ENCODE measurements around the gene CEP43. TPM values are rescaled to one million over a fixed set of nuclear protein-coding genes. Genes with fewer than 3 reads are reported as not detected.

CEP43 gene
- polyA plus RNA-seq, 2 of the 4 experiments (the other 2 are of a cell fraction), result 12.1 to 19.6 TPM

DNA sequence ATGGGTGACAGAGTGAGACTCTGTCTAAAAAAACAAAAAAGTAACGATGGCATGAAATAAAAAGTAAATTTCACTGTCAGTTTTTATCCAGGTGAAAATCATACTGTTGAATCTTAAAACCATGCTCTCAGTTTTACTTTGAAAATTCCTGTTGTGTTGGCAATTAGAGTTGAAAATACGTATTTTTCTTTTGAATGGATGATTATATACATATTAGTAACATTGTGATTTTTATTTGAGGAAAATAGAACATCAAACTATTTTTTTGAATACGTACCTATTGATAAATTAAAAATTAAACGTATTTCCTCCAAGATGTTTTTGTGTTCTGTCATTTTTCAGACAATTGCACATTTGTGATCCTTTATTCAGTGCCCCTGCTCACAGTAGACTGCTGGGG lies 14.7 kb downstream of the CEP43 start:
- CTCF ChIA-PET, result no interaction called here

DNA sequence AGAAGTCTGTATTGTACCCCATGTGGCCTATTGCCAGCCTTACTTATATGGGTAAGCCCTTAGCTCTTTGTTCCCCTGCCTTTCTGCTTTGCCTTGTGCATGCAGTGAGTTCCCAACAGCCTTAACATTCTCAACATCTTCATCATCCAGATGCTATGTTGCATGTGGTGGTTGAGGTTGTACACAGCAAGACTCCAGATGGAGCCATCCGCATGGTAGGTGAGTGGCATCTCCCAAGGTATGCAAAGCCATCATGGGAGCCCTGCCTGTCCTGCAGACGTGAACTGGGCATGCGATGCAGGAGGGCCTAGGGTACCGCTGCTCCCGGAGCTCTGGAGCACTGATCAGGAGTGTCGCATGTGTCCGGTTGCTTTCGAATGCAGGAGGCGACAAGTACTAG lies 16.1 kb downstream of the CEP43 start:
- no peak for DNase-seq (ENCODE audit: low read depth in 1 of 2, low spot score in 1 of 2)
- H3K27ac ChIP-seq, result no peak overlapping the region
- POLR2A ChIA-PET, result no interaction called here
- CTCF ChIA-PET, result no interaction called here
- TF ChIP-seq, protein P1, sequence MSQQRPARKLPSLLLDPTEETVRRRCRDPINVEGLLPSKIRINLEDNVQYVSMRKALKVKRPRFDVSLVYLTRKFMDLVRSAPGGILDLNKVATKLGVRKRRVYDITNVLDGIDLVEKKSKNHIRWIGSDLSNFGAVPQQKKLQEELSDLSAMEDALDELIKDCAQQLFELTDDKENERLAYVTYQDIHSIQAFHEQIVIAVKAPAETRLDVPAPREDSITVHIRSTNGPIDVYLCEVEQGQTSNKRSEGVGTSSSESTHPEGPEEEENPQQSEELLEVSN (IDR thresholded peaks at IDR 0.05; ENCODE audit: borderline replicate concordance, low read depth), result no peak
- no peak for TF ChIP-seq RARB (CRISPR knock-in tag; IDR thresholded peaks at IDR 0.05)
- TF ChIP-seq POLR2A (IDR thresholded peaks at IDR 0.05; ENCODE audit: low read length), result no peak
- no peak for TF ChIP-seq FOSL2 (IDR thresholded peaks at IDR 0.05)
- TF ChIP-seq FOSL2 (CRISPR knock-in tag; IDR thresholded peaks at IDR 0.05), result no peak
- TF ChIP-seq EHF (CRISPR knock-in tag; IDR thresholded peaks at IDR 0.05), result no peak
- TF ChIP-seq MYC (IDR thresholded peaks at IDR 0.05; ENCODE audit: borderline replicate concordance, low read length), result no peak
- TF ChIP-seq, protein P2, sequence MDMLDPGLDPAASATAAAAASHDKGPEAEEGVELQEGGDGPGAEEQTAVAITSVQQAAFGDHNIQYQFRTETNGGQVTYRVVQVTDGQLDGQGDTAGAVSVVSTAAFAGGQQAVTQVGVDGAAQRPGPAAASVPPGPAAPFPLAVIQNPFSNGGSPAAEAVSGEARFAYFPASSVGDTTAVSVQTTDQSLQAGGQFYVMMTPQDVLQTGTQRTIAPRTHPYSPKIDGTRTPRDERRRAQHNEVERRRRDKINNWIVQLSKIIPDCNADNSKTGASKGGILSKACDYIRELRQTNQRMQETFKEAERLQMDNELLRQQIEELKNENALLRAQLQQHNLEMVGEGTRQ (IDR thresholded peaks at IDR 0.05), result no peak
- WGBS (ENCODE audit: missing lambda C conversion rate), result 94% methylated on average over 6 of the region's 9 CpGs
- H3K4me3 ChIP-seq, result no peak overlapping the region
- no peaks in the 10 kb centered on the region for H3K4me1 ChIP-seq
- no peaks in the 10 kb centered on the region for H3K9me3 ChIP-seq
- no peak for ATAC-seq
- H3K4me2 ChIP-seq, result no peak overlapping the region
- no peak for FAIRE-seq

More for the DNA sequence above, 14.7 kb downstream of the CEP43 start:
- Histone ChIP-seq H3K4me2 (no peak overlapping the region), H3K4me3 (no peak overlapping the region), H3K4me1 (no peaks in the 10 kb centered on the region), H3K27ac (no peak overlapping the region), H3K9me3 (no peaks in the 10 kb centered on the region)
- TF ChIP-seq JUN (IDR thresholded peaks at IDR 0.05) (no peak), HOXA7 (CRISPR knock-in tag; IDR thresholded peaks at IDR 0.05) (no peak), RAD21 (conservative IDR thresholded peaks at IDR 0.05 in 1 of 2, IDR thresholded peaks at IDR 0.05 in 1 of 2) (no peak), FOSB (CRISPR knock-in tag; IDR thresholded peaks at IDR 0.05) (no peak), ZFP36 (IDR thresholded peaks at IDR 0.05; ENCODE audit: borderline replicate concordance, partially characterized antibody) (no peak), CBX2 (IDR thresholded peaks at IDR 0.05; ENCODE audit: borderline replicate concordance, low read depth) (no peak), POLR2AphosphoS2 (conservative IDR thresholded peaks at IDR 0.05; ENCODE audit: low read length) (no peak), MYC (IDR thresholded peaks at IDR 0.05; ENCODE audit: borderline replicate concordance, low read length) (no peak), ZSCAN20 (CRISPR knock-in tag; IDR thresholded peaks at IDR 0.05) (no peak)
- TF ChIP-seq, protein P3, sequence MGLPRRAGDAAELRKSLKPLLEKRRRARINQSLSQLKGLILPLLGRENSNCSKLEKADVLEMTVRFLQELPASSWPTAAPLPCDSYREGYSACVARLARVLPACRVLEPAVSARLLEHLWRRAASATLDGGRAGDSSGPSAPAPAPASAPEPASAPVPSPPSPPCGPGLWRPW (IDR thresholded peaks at IDR 0.05), result no peak
- WGBS (ENCODE audit: missing lambda C conversion rate), result 96% methylated on average over 4 of the region's 4 CpGs
- no peak for ATAC-seq
- FAIRE-seq, result no peak
- DNase-seq (ENCODE audit: low read depth in 1 of 2, low spot score in 1 of 2), result no peak
- POLR2A ChIA-PET, result no interaction called here

DNA sequence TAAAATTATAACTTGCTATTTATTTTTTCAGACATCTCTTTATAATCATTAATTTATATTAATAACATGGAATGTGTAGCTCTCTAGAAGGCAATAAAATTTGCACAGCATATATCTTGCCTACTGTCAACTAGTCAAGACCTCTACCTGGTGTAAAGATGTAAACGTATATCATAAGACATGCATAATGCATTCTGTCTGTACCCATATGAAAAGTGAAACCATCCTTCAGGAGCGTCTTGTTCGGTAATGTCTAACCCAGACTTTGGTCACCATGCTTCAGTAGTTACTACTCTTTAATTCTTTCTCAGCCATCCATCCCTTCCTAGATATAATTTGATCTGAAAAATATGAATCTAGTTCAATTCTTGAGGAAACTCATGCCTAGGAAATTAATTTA lies 21.0 kb downstream of the CEP43 start:
- no peak overlapping the region for H3K4me2 ChIP-seq
- H3K4me3 ChIP-seq, result no peak overlapping the region
- H3K27ac ChIP-seq, result no peak overlapping the region
- ChIA-PET POLR2A (no interaction called here), CTCF (no interaction called here)
- 98% methylated on average over 3 of the region's 3 CpGs for WGBS (ENCODE audit: missing lambda C conversion rate)
- DNase-seq (ENCODE audit: low read depth in 1 of 2, low spot score in 1 of 2) (no peak), FAIRE-seq (no peak), ATAC-seq (no peak)
- TF ChIP-seq RCOR1 (IDR thresholded peaks at IDR 0.05; ENCODE audit: low read depth, low read length) (no peak), RFX5 (IDR thresholded peaks at IDR 0.05) (no peak), ESRRA (IDR thresholded peaks at IDR 0.05; ENCODE audit: borderline replicate concordance, low read length) (no peak), POLR2A (IDR thresholded peaks at IDR 0.05; ENCODE audit: low read length) (no peak), HOXA7 (CRISPR knock-in tag; IDR thresholded peaks at IDR 0.05) (no peak), MAZ (IDR thresholded peaks at IDR 0.05; ENCODE audit: borderline replicate concordance, low read depth, low read length) (no peak), ZFP36 (IDR thresholded peaks at IDR 0.05; ENCODE audit: borderline replicate concordance, partially characterized antibody) (no peak), HOXB5 (CRISPR knock-in tag; IDR thresholded peaks at IDR 0.05) (no peak), KDM5A (IDR thresholded peaks at IDR 0.05) (no peak), MAFK (IDR thresholded peaks at IDR 0.05; ENCODE audit: partially characterized antibody) (no peak), MYC (IDR thresholded peaks at IDR 0.05; ENCODE audit: borderline replicate concordance, low read length) (no peak)
- TF ChIP-seq, protein P4, sequence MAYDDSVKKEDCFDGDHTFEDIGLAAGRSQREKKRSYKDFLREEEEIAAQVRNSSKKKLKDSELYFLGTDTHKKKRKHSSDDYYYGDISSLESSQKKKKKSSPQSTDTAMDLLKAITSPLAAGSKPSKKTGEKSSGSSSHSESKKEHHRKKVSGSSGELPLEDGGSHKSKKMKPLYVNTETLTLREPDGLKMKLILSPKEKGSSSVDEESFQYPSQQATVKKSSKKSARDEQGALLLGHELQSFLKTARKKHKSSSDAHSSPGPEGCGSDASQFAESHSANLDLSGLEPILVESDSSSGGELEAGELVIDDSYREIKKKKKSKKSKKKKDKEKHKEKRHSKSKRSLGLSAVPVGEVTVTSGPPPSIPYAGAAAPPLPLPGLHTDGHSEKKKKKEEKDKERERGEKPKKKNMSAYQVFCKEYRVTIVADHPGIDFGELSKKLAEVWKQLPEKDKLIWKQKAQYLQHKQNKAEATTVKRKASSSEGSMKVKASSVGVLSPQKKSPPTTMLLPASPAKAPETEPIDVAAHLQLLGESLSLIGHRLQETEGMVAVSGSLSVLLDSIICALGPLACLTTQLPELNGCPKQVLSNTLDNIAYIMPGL (CRISPR knock-in tag; IDR thresholded peaks at IDR 0.05; ENCODE audit: borderline replicate concordance), result no peak
- H3K9me3 ChIP-seq, result no peaks in the 10 kb centered on the region
- H3K4me1 ChIP-seq, result no peaks in the 10 kb centered on the region

Measured in A549 (cell line).